AG04450 (cell line): ENCODE measurements around the gene CLDN14. TPM values are rescaled to one million over a fixed set of nuclear protein-coding genes. Genes with fewer than 3 reads are reported as not detected.

Source experiments
- CTCF ChIA-PET: fragments of 300-600, 350-600 bp; formaldehyde crosslinking; extraction: SDS; loops from one replicate; lab custom pipeline; 2022; ENCODE audit warnings: antibody characterized with exemption, inconsistent platforms; lab: Charles Lee
- POLR2A ChIA-PET: fragments of 350-600 bp; formaldehyde crosslinking; extraction: SDS; loops from one replicate; lab custom pipeline; 2021; ENCODE audit warnings: antibody characterized with exemption, inconsistent platforms; lab: Yijun Ruan, JAX
- DNase-seq: peaks from one replicate; pipeline ENCODE4 v3.0.0-alpha.2; 2011; ENCODE audit warnings: low read depth, low spot score
- H3K27ac ChIP-seq: one replicate; pipeline ENCODE4 v1.5.1; 2012; ENCODE audit warnings: low read depth, low read length, control low read depth
- H3K27me3 ChIP-seq: one replicate; pipeline ENCODE4 v1.6.0; 2012; ENCODE audit warnings: low read length; ENCODE audit not compliant: control insufficient read depth, insufficient read depth
- H3K4me3 ChIP-seq: 2 replicates; pipeline ENCODE4 v1.5.1; 2011; ENCODE audit warnings: mild to moderate bottlenecking, low read depth, low read length, control low read depth
- H3K9me3 ChIP-seq: 2 replicates; pipeline ENCODE4 v1.5.1; 2012; ENCODE audit warnings: low read length; ENCODE audit not compliant: control insufficient read depth, insufficient read depth
- polyA plus RNA-seq: library from polyadenylated mRNA; depleted of rRNA; stranded (reverse); fragments of >200 nt; gene quantifications from 2 replicates; pipeline ENCODE4 v1.2.3, GENCODE V29; 2011; rRNA removed
- TF ChIP-seq, protein P1 (sequence below): IDR thresholded peaks from 2 replicates; pipeline ENCODE4 v1.5.1; 2011; ENCODE audit warnings: low read depth, low read length, control low read depth, inconsistent platforms

Gene CLDN14
- polyA plus RNA-seq, 1 experiment: not detected

GRCh38 chr21:36415375-36415774, 64.5 kb downstream of the CLDN14 start:
- POLR2A ChIA-PET: interaction anchor here (0.6 kb wide), 1 partner anchor 29 kb away, joined by 4 read pairs; no protein-coding TSS in a partner anchor
- CTCF ChIA-PET: no interaction called here

DNA sequence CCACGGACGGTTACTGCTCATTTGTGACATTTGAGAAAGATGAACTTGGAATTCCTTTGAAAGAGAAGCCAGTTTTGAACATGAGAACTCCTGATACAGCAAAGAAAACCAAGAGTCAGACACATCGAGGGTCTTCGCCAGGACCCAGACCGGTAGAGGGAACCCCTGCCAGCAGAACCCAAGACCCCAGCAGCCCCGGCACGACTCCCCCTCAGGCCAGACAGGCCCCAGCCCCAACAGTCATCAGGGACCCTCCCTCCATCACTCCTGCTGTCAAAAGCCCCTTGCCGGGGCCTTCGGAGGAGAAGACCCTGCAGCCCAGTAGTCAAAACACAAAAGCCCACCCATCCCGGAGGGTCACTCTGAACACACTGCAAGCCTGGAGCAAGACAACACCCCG, 67.0 kb downstream of the CLDN14 start:
- no peak overlapping the region for H3K4me3 ChIP-seq
- POLR2A ChIA-PET: no interaction called here
- H3K27ac ChIP-seq: no peak overlapping the region
- H3K27me3 ChIP-seq: no peaks in the 10 kb centered on the region
- TF ChIP-seq, protein P1, sequence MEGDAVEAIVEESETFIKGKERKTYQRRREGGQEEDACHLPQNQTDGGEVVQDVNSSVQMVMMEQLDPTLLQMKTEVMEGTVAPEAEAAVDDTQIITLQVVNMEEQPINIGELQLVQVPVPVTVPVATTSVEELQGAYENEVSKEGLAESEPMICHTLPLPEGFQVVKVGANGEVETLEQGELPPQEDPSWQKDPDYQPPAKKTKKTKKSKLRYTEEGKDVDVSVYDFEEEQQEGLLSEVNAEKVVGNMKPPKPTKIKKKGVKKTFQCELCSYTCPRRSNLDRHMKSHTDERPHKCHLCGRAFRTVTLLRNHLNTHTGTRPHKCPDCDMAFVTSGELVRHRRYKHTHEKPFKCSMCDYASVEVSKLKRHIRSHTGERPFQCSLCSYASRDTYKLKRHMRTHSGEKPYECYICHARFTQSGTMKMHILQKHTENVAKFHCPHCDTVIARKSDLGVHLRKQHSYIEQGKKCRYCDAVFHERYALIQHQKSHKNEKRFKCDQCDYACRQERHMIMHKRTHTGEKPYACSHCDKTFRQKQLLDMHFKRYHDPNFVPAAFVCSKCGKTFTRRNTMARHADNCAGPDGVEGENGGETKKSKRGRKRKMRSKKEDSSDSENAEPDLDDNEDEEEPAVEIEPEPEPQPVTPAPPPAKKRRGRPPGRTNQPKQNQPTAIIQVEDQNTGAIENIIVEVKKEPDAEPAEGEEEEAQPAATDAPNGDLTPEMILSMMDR: no peak
- CTCF ChIA-PET: no interaction called here
- H3K9me3 ChIP-seq: no peaks in the 10 kb centered on the region
- no peak for DNase-seq

More at GRCh38 chr21:36415375-36415774, 64.5 kb downstream of the CLDN14 start:
- TF ChIP-seq, protein P1: no peak
- DNase-seq: no peak
- no peak overlapping the region for H3K4me3 ChIP-seq
- H3K27ac ChIP-seq: no peak overlapping the region
- H3K9me3 ChIP-seq: no peaks in the 10 kb centered on the region
- H3K27me3 ChIP-seq: no peaks in the 10 kb centered on the region

GRCh38 chr21:36411301-36411700, 68.6 kb downstream of the CLDN14 start:
- ChIA-PET CTCF (interaction anchor here (1.4 kb wide), 1 partner anchor 8 kb away, joined by 7 read pairs; no protein-coding TSS in a partner anchor), POLR2A (no interaction called here)
- DNase-seq: no peak
- Histone ChIP-seq H3K4me3 (no peak overlapping the region), H3K27ac (no peak overlapping the region), H3K9me3 (no peaks in the 10 kb centered on the region), H3K27me3 (no peaks in the 10 kb centered on the region)
- TF ChIP-seq, protein P1: no peak

Other genes with a start within 250 kb of the CLDN14 start
- 20.7 and 31.6 TPM in 2 replicates for gene MORC3, start 159.9 kb downstream of the CLDN14 start, polyA plus RNA-seq
- gene CHAF1B, start 94.7 kb downstream of the CLDN14 start, polyA plus RNA-seq: 3.5 and 3.7 TPM in 2 replicates
- gene SIM2, start 219.0 kb upstream of the CLDN14 start, polyA plus RNA-seq: 0.30 and 0.46 TPM in 2 replicates